CD4-positive, alpha-beta T cell (primary cell): ENCODE measurements around the gene MTMR6. TPM values are rescaled to one million over a fixed set of nuclear protein-coding genes. Genes with fewer than 3 reads are reported as not detected.

Experiments
- ATAC-seq: fragments of 200-7000 bp; cut with Tn5 transposase; one replicate; pipeline ENCODE4 v1.10.0; 2022; ENCODE audit warnings: mild to moderate bottlenecking; ENCODE audit not compliant: poor library complexity
- CTCF ChIA-PET: fragments of 350-600 bp; sonication (Branson Sonifier 250); formaldehyde crosslinking; loops from one replicate; lab custom pipeline; 2021; ENCODE audit warnings: antibody characterized with exemption, inconsistent platforms; lab: Charles Lee
- POLR2A ChIA-PET: fragments of 350-600 bp; sonication (Branson Sonifier 250); formaldehyde crosslinking; loops from one replicate; lab custom pipeline; 2021; ENCODE audit warnings: antibody characterized with exemption, inconsistent platforms; lab: Charles Lee
- DNase-seq, 14 experiments: peaks; one replicate each; pipeline ENCODE4 v3.0.0-alpha.2; 2013 to 2020; ENCODE audit warnings: mixed read lengths in 2 of 14
- H3K27ac ChIP-seq, 2 donors: one replicate each; pipeline versions ENCODE4 v1.5.1 to v1.7.0; 2013; ENCODE audit warnings: low read length in 2 of 2, low read depth in 1 of 2, mild to moderate bottlenecking in 1 of 2
- H3K27me3 ChIP-seq, 2 experiments: 1 replicate in 1 of 2; 2 replicates in 1 of 2; pipeline versions ENCODE4 v1.6.1 to v1.7.0; 2013; ENCODE audit warnings: low read length in 2 of 2, control low read depth in 1 of 2, mild to moderate bottlenecking in 1 of 2, moderate library complexity in 1 of 2; ENCODE audit not compliant: insufficient read depth in 2 of 2, control insufficient read depth in 1 of 2
- H3K36me3 ChIP-seq: one replicate; pipeline ENCODE4 v1.6.1; 2013; ENCODE audit warnings: low read length, control low read depth; ENCODE audit not compliant: insufficient read depth
- H3K4me1 ChIP-seq: one replicate; pipeline ENCODE4 v1.6.1; 2013; ENCODE audit warnings: low read length, control low read depth; ENCODE audit not compliant: insufficient read depth
- H3K4me3 ChIP-seq: one replicate; pipeline ENCODE4 v1.5.1; 2013; ENCODE audit warnings: mild to moderate bottlenecking, low read length, moderate library complexity
- H3K9me3 ChIP-seq, 2 experiments: 1 replicate in 1 of 2; 2 replicates in 1 of 2; pipeline versions ENCODE4 v1.6.1 to v1.7.0; 2013; ENCODE audit warnings: low read length in 2 of 2, mild to moderate bottlenecking in 2 of 2, control low read depth in 1 of 2, moderate library complexity in 1 of 2; ENCODE audit not compliant: control insufficient read depth in 1 of 2, insufficient read depth in 1 of 2
- H3K27ac Mint-ChIP-seq: one replicate; pipeline ENCODE4 v1.8.0; 2020; ENCODE audit warnings: mixed read lengths
- H3K27me3 Mint-ChIP-seq: one replicate; pipeline ENCODE4 v1.8.0; 2021; ENCODE audit warnings: mixed read lengths
- H3K36me3 Mint-ChIP-seq: one replicate; pipeline ENCODE4 v1.8.0; 2021; ENCODE audit warnings: low read depth, mixed read lengths
- H3K4me1 Mint-ChIP-seq: one replicate; pipeline ENCODE4 v1.8.0; 2021; ENCODE audit warnings: low read depth, mixed read lengths
- H3K4me3 Mint-ChIP-seq: one replicate; pipeline ENCODE4 v1.8.0; 2020; ENCODE audit warnings: mild to moderate bottlenecking, mixed read lengths
- H3K9me3 Mint-ChIP-seq: one replicate; pipeline ENCODE4 v1.8.0; 2020; ENCODE audit warnings: mixed read lengths
- intact Hi-C, 2 experiments: fragments of 100-400 bp; cut with DNase I in 1 of 2; cut with micrococcal nuclease in 1 of 2; formaldehyde crosslinking; loops; one replicate each; pipeline versions ENCODE4 v1.15.1 to v1.9.0; 2023 to 2025; cut with DNase I, micrococcal nuclease
- total RNA-seq, 174 experiments: library from RNA in 2 of 174; stranded (reverse) in 2 of 174; gene quantifications; one replicate each; pipeline ENCODE4 v1.2.3 and lab custom pipeline; 2021 to 2026
- TF ChIP-seq, protein P1 (sequence below): fragments of 200-600 bp; IDR thresholded peaks from one replicate; pipeline ENCODE4 v1.8.0; 2022; ENCODE audit warnings: antibody characterized with exemption, mild to moderate bottlenecking

Gene MTMR6
- total RNA-seq, 2 experiments from 2014 or later = 33.3 to 34.2 TPM

DNA sequence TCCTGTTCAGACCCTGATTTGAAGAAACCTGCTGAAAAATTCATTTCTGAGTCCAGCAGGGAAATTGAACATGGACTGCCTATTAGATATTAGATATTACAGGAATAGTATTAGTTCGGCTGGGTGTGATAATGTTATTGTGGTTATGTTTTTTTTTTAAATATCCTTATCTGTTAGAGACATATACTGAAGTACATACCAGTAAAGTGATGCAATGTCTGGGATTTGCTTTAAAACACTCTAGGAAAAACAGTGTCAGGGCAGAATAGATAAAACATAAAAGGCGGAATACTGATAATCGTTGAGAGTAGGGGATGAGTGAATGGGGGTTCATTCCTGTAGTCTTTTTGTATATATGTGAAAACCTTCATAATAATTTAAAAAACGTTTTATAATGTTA, 86.5 kb downstream of the MTMR6 start:
- Mint-ChIP-seq H3K9me3 (no peaks in the 10 kb centered on the region), H3K36me3 (no peaks in the 10 kb centered on the region), H3K27me3 (peaks cover 30% of the 10 kb centered on the region), H3K4me3 (no peak overlapping the region), H3K4me1 (no peaks in the 10 kb centered on the region), H3K27ac (no peak overlapping the region)
- DNase-seq (no peak), ATAC-seq (no peak)
- no peaks in the 10 kb centered on the region for H3K36me3 ChIP-seq
- CTCF ChIA-PET = no interaction called here
- intact Hi-C loops = no loop called here
- POLR2A ChIA-PET = no interaction called here
- peaks cover 0 to 3% of the 10 kb centered on the region in 2 experiments for H3K27me3 ChIP-seq
- H3K27ac ChIP-seq = no peak overlapping the region
- TF ChIP-seq, protein P1, sequence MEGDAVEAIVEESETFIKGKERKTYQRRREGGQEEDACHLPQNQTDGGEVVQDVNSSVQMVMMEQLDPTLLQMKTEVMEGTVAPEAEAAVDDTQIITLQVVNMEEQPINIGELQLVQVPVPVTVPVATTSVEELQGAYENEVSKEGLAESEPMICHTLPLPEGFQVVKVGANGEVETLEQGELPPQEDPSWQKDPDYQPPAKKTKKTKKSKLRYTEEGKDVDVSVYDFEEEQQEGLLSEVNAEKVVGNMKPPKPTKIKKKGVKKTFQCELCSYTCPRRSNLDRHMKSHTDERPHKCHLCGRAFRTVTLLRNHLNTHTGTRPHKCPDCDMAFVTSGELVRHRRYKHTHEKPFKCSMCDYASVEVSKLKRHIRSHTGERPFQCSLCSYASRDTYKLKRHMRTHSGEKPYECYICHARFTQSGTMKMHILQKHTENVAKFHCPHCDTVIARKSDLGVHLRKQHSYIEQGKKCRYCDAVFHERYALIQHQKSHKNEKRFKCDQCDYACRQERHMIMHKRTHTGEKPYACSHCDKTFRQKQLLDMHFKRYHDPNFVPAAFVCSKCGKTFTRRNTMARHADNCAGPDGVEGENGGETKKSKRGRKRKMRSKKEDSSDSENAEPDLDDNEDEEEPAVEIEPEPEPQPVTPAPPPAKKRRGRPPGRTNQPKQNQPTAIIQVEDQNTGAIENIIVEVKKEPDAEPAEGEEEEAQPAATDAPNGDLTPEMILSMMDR = no peak
- no peaks in the 10 kb centered on the region for H3K4me1 ChIP-seq
- H3K4me3 ChIP-seq = no peak overlapping the region
- H3K9me3 ChIP-seq = no peaks in the 10 kb centered on the region

DNA sequence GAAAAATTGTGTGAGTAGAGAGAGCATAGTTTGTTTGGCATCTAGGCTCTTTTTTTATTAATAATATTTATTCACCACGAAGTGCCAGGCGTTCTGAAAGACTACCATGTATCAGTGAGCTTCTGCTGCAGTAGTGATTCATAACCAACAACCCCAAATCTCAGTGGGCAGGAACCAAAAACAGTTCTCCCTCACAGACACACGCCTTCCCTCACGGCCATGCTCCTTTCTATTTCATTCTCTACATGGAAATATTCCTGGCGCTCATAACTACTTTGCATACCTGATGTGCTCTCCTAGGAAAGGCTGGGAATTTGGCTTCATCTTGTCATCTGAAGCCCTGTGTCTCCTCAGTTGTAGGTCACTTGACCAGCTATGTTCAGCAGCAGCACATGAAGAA, 88.6 kb downstream of the MTMR6 start:
- Mint-ChIP-seq H3K4me1 (no peaks in the 10 kb centered on the region), H3K4me3 (no peak overlapping the region), H3K27me3 (peaks cover 37% of the 10 kb centered on the region), H3K9me3 (no peaks in the 10 kb centered on the region), H3K36me3 (no peaks in the 10 kb centered on the region), H3K27ac (no peak overlapping the region)
- no peaks in the 10 kb centered on the region for H3K9me3 ChIP-seq
- no peaks in the 10 kb centered on the region for H3K4me1 ChIP-seq
- CTCF ChIA-PET = no interaction called here
- H3K36me3 ChIP-seq = no peaks in the 10 kb centered on the region
- TF ChIP-seq, protein P1 = no peak
- intact Hi-C loops = no loop called here
- H3K4me3 ChIP-seq = no peak overlapping the region
- ATAC-seq (no peak), DNase-seq (no peak)
- H3K27ac ChIP-seq = no peak overlapping the region
- POLR2A ChIA-PET = no interaction called here
- H3K27me3 ChIP-seq = peaks cover 0 to 3% of the 10 kb centered on the region in 2 experiments

DNA sequence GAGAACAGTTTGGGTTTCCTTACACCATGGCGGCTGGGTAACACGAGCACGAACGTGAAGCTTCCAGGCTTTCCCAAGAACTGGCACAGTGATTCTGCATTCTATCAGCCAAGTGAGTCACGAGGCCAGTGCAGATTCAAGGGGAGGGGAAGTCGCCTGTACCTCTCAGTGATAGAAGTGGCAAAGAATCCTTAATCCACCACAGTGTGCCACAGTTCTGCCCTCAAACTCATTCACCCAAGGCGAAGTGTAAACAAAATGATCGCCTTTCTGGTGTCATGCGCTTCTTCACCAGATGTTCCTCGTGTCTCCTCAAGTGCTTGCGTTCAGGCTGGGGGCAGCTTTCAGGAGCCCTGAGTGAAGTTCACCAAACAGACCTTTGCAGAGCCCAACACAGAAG, 90.3 kb downstream of the MTMR6 start:
- Mint-ChIP-seq H3K4me1 (no peaks in the 10 kb centered on the region), H3K27me3 (peaks cover 42% of the 10 kb centered on the region), H3K36me3 (no peaks in the 10 kb centered on the region), H3K4me3 (no peak overlapping the region), H3K27ac (no peak overlapping the region), H3K9me3 (no peaks in the 10 kb centered on the region)
- Histone ChIP-seq H3K27me3 (peaks cover 2 to 3% of the 10 kb centered on the region in 2 experiments), H3K36me3 (no peaks in the 10 kb centered on the region), H3K27ac (no peak overlapping the region), H3K9me3 (no peaks in the 10 kb centered on the region), H3K4me3 (no peak overlapping the region), H3K4me1 (no peaks in the 10 kb centered on the region)
- CTCF ChIA-PET = no interaction called here
- TF ChIP-seq, protein P1 = no peak
- intact Hi-C loops = no loop called here
- DNase-seq (no peak), ATAC-seq (no peak)
- POLR2A ChIA-PET = no interaction called here

Other genes with a start within 250 kb of the MTMR6 start
- gene PABPC3, start 191.4 kb downstream of the MTMR6 start, total RNA-seq = under 1 TPM; 0.20 to 0.66 TPM
- not detected for gene AMER2, start 115.2 kb downstream of the MTMR6 start, total RNA-seq
- gene NUP58, start 14.1 kb upstream of the MTMR6 start, total RNA-seq = 10 to 100 TPM; 56.5 to 60.9 TPM
- gene ATP8A2, start 84.5 kb upstream of the MTMR6 start, total RNA-seq = under 1 TPM; 0.22 to 0.36 TPM